CD14-positive monocyte (primary cell): ENCODE measurements around the gene XCR1. TPM values are rescaled to one million over a fixed set of nuclear protein-coding genes. Genes with fewer than 3 reads are reported as not detected.

Experiments
- DNase-seq, 3 donors: peaks; one replicate each; pipeline ENCODE4 v3.0.0-alpha.2; 2011 to 2022
- H2AFZ ChIP-seq: 2 replicates; pipeline ENCODE4 v1.6.0; 2012; ENCODE audit warnings: mild to moderate bottlenecking, low read depth, low read length, inconsistent platforms; ENCODE audit not compliant: insufficient read depth, poor library complexity, severe bottlenecking
- H3K27ac ChIP-seq, 2 donors: 1 replicate in 1 of 2; 2 replicates in 1 of 2; pipeline ENCODE4 v1.5.1; 2012 to 2013; ENCODE audit warnings: low read length in 2 of 2, control low read depth in 1 of 2, inconsistent platforms in 1 of 2, low read depth in 1 of 2, mild to moderate bottlenecking in 1 of 2
- H3K27me3 ChIP-seq, 2 donors: one replicate each; pipeline versions ENCODE4 v1.6.0 to v1.6.1; 2011 to 2013; ENCODE audit warnings: low read length in 2 of 2; ENCODE audit not compliant: control insufficient read depth in 2 of 2, insufficient read depth in 2 of 2
- H3K36me3 ChIP-seq, 2 donors: replicated peaks in 1 of 2; 1 replicate in 1 of 2; 2 replicates in 1 of 2; pipeline versions ENCODE4 v1.5.1 to v1.6.1; 2012 to 2013; ENCODE audit warnings: low read length in 2 of 2, control low read depth in 1 of 2, inconsistent platforms in 1 of 2, mild to moderate bottlenecking in 1 of 2; ENCODE audit not compliant: insufficient read depth in 2 of 2, control insufficient read depth in 1 of 2
- H3K4me1 ChIP-seq, 2 donors: 1 replicate in 1 of 2; 2 replicates in 1 of 2; pipeline versions ENCODE4 v1.5.1 to v1.6.1; 2012 to 2013; ENCODE audit warnings: low read length in 2 of 2, control low read depth in 1 of 2, inconsistent platforms in 1 of 2, mild to moderate bottlenecking in 1 of 2, moderate library complexity in 1 of 2; ENCODE audit not compliant: insufficient read depth in 2 of 2, control insufficient read depth in 1 of 2
- H3K4me2 ChIP-seq: replicated peaks from 2 replicates; pipeline ENCODE3; 2012; ENCODE audit warnings: low read length, moderate library complexity, mild to moderate bottlenecking; ENCODE audit not compliant: poor library complexity, severe bottlenecking; ENCODE audit errors: extremely low read depth
- H3K4me3 ChIP-seq, 3 experiments: fragments of 200-600 bp in 1 of 3; sonication (generic) in 1 of 3; replicated peaks in 1 of 3; 1 replicate in 2 of 3; 2 replicates in 1 of 3; pipeline ENCODE4 v1.5.1; 2011 to 2013; ENCODE audit warnings: low read length in 3 of 3, mild to moderate bottlenecking in 3 of 3, control low read depth in 2 of 3, low read depth in 2 of 3, inconsistent platforms in 1 of 3, moderate library complexity in 1 of 3
- H3K79me2 ChIP-seq: 2 replicates; pipeline ENCODE4 v1.6.0; 2012; ENCODE audit warnings: mild to moderate bottlenecking, control low read depth, inconsistent platforms, low read length, moderate library complexity; ENCODE audit not compliant: insufficient read depth
- H3K9ac ChIP-seq: 2 replicates; pipeline ENCODE4 v1.6.0; 2017; ENCODE audit warnings: low read length, mild to moderate bottlenecking; ENCODE audit not compliant: insufficient read depth, poor library complexity, severe bottlenecking
- H3K9me3 ChIP-seq, 2 donors: replicated peaks in 1 of 2; 1 replicate in 1 of 2; 2 replicates in 1 of 2; pipeline versions ENCODE4 v1.5.1 to v1.6.1; 2012 to 2013; ENCODE audit warnings: low read length in 2 of 2, control low read depth in 1 of 2; ENCODE audit not compliant: control insufficient read depth in 1 of 2, insufficient read depth in 1 of 2
- H4K20me1 ChIP-seq: 2 replicates; pipeline ENCODE4 v1.6.0; 2012; ENCODE audit warnings: mild to moderate bottlenecking, low read length, control low read depth, moderate library complexity; ENCODE audit not compliant: insufficient read depth
- H3K27ac Mint-ChIP-seq, 7 donors: one replicate each; pipeline ENCODE4 v1.8.0; 2020; ENCODE audit warnings: mild to moderate bottlenecking in 7 of 7, mixed read lengths in 7 of 7, moderate library complexity in 6 of 7, inconsistent platforms in 2 of 7
- H3K27me3 Mint-ChIP-seq, 3 donors: one replicate each; pipeline ENCODE4 v1.8.0; 2021 to 2022; ENCODE audit warnings: low read depth in 3 of 3, mild to moderate bottlenecking in 3 of 3, mixed read lengths in 3 of 3, moderate library complexity in 3 of 3, inconsistent platforms in 1 of 3
- H3K36me3 Mint-ChIP-seq, 2 donors: one replicate each; pipeline ENCODE4 v1.8.0; 2020; ENCODE audit warnings: mixed read lengths in 2 of 2, inconsistent platforms in 1 of 2, mild to moderate bottlenecking in 1 of 2
- H3K4me1 Mint-ChIP-seq: one replicate; pipeline ENCODE4 v1.8.0; 2020; ENCODE audit warnings: mild to moderate bottlenecking, mixed read lengths
- H3K4me3 Mint-ChIP-seq, 2 donors: one replicate each; pipeline ENCODE4 v1.8.0; 2020; ENCODE audit warnings: mild to moderate bottlenecking in 2 of 2, mixed read lengths in 2 of 2, moderate library complexity in 1 of 2
- H3K9me3 Mint-ChIP-seq, 7 donors: one replicate each; pipeline ENCODE4 v1.8.0; 2020 to 2022; ENCODE audit warnings: mixed read lengths in 7 of 7, mild to moderate bottlenecking in 6 of 7, moderate library complexity in 6 of 7, inconsistent platforms in 2 of 7
- CTCF ChIP-seq: fragments of 200-600 bp; IDR thresholded peaks from one replicate; pipeline ENCODE4 v1.8.0; 2022; ENCODE audit warnings: antibody characterized with exemption, mild to moderate bottlenecking
- WGBS: methylation state at CpG from one replicate; pipeline ENCODE4 v1.1.5; 2013; ENCODE audit warnings: missing lambda C conversion rate; ENCODE audit not compliant: insufficient coverage; 5-methylcytosine and 5-hydroxymethylcytosine counted together
- intact Hi-C, 2 donors: fragments of 100-400 bp; cut with micrococcal nuclease; formaldehyde crosslinking; loops; one replicate each; pipeline versions ENCODE4 v1.15.0 to v1.15.1; 2023
- polyA plus RNA-seq, 3 donors: library from polyadenylated mRNA; depleted of rRNA in 1 of 3; unstranded in 2 of 3; stranded (reverse) in 1 of 3; fragments of 300-500 nt in 2 of 3; fragments of >200 nt in 1 of 3; fragmentation: Illumina TruSeq in 2 of 3; gene quantifications; 1 replicate in 2 of 3; 2 replicates in 1 of 3; pipeline ENCODE4 v1.2.3, GENCODE V29; 2012 to 2021

The XCR1 gene
- polyA plus RNA-seq, 3 donors: 0.03 to 0.05 TPM; not detected in 1

- H3K36me3 ChIP-seq: no peaks in the 10 kb centered on the region
- intact Hi-C loops: loop anchor here in 1 of 2 donors (10.0 kb wide), 1 partner anchor 46 kb away; no protein-coding TSS in a partner anchor
Measured at GRCh38 chr3:46060551-46060950, 33.3 kb upstream of the XCR1 start.

GRCh38 chr3:46059432-46059831, 32.1 kb upstream of the XCR1 start:
- Histone ChIP-seq H3K4me1 (peaks cover 66 to 68% of the 10 kb centered on the region in 2 donors), H3K9me3 (no peaks in the 10 kb centered on the region), H3K4me3 (peak overlapping the region in 1 of 3 experiments; percentile 33), H4K20me1 (no peaks in the 10 kb centered on the region), H3K79me2 (no peaks in the 10 kb centered on the region), H3K27ac (peak overlapping the region in 1 of 2 donors; percentile 67), H3K9ac (no peak overlapping the region), H2AFZ (no peak overlapping the region), H3K4me2 (peak overlapping the region; percentile 58), H3K27me3 (no peaks in the 10 kb centered on the region), H3K36me3 (no peaks in the 10 kb centered on the region)
- Mint-ChIP-seq H3K4me1 (peaks cover 69% of the 10 kb centered on the region), H3K36me3 (peaks cover 0 to 3% of the 10 kb centered on the region in 2 donors), H3K27me3 (peaks cover 2 to 7% (median 2%) of the 10 kb centered on the region in 3 donors), H3K27ac (peak overlapping the region; percentile 79 to 89 (median 84)), H3K9me3 (no peaks in the 10 kb centered on the region), H3K4me3 (peak overlapping the region in 1 of 2 donors; percentile 55)
- intact Hi-C loops: no loop called here
- no CpG with 5 or more reads among the region's 3 CpGs for WGBS
- no peak for TF ChIP-seq CTCF
- peak; percentile 71 to 85 (median 81) for DNase-seq

More at GRCh38 chr3:46060551-46060950, 33.3 kb upstream of the XCR1 start:
- H3K9ac ChIP-seq: no peak overlapping the region
- H3K4me2 ChIP-seq: no peak overlapping the region
- no peaks in the 10 kb centered on the region for H3K79me2 ChIP-seq
- Mint-ChIP-seq H3K9me3 (no peaks in the 10 kb centered on the region), H3K36me3 (peaks cover 0 to 3% of the 10 kb centered on the region in 2 donors), H3K4me1 (peaks cover 65% of the 10 kb centered on the region), H3K4me3 (no peak overlapping the region), H3K27me3 (peaks cover 0 to 3% (median 3%) of the 10 kb centered on the region in 3 donors), H3K27ac (peak overlapping the region in 1 of 7 donors; percentile 79)
- no peak for DNase-seq
- no peak overlapping the region for H2AFZ ChIP-seq
- no peaks in the 10 kb centered on the region for H4K20me1 ChIP-seq
- H3K4me1 ChIP-seq: peaks cover 62 to 63% of the 10 kb centered on the region in 2 donors
- no peak for TF ChIP-seq CTCF
- peak overlapping the region in 1 of 2 donors; percentile 67 for H3K27ac ChIP-seq
- no peaks in the 10 kb centered on the region for H3K9me3 ChIP-seq
- no peaks in the 10 kb centered on the region for H3K27me3 ChIP-seq
- H3K4me3 ChIP-seq: no peak overlapping the region
- no CpG with 5 or more reads among the region's 2 CpGs for WGBS
